Neural cell (in vitro differentiated cells): Measurements from ENCODE around the gene OXCT1. TPM values are rescaled to one million over a fixed set of nuclear protein-coding genes. Genes with fewer than 3 reads are reported as not detected.

Source experiments
- H2AFZ ChIP-seq: fragments of 200-600, 300-800 bp; sonication (generic), shearing (Covaris generic); 2 replicates; pipeline ENCODE4 v1.6.0; 2014; ENCODE audit warnings: low read depth, mild to moderate bottlenecking, antibody characterized with exemption, low read length, moderate library complexity
- H3F3A ChIP-seq: fragments of 200-600 bp; shearing (Covaris generic); 2 replicates; pipeline ENCODE4 v1.6.1; 2016; ENCODE audit warnings: mild to moderate bottlenecking, moderate library complexity, mixed read lengths, antibody characterized with exemption, low read length; ENCODE audit not compliant: insufficient read depth, poor library complexity, severe bottlenecking
- H3K27ac ChIP-seq: fragments of 200-600, 300-800 bp; sonication (generic), shearing (Covaris generic); 2 replicates; pipeline ENCODE4 v1.5.1; 2014; ENCODE audit warnings: mild to moderate bottlenecking, low read length, moderate library complexity
- H3K27me3 ChIP-seq: fragments of 300-800, 200-600 bp; sonication (generic), shearing (Covaris generic); 2 replicates; pipeline ENCODE4 v1.6.0; 2014; ENCODE audit warnings: mild to moderate bottlenecking, low read depth, low read length, moderate library complexity; ENCODE audit not compliant: insufficient read depth
- H3K36me3 ChIP-seq: fragments of 300-800, 200-600 bp; sonication (generic), shearing (Covaris generic); 2 replicates; pipeline ENCODE4 v1.5.1; 2014; ENCODE audit warnings: mild to moderate bottlenecking, antibody characterized with exemption, low read length, moderate library complexity; ENCODE audit not compliant: insufficient read depth
- H3K4me2 ChIP-seq: fragments of 300-800, 200-600 bp; sonication (generic), shearing (Covaris generic); 2 replicates; pipeline ENCODE4 v1.6.0; 2014; ENCODE audit warnings: mild to moderate bottlenecking, low read length
- H3K4me3 ChIP-seq: fragments of 300-800, 200-600 bp; sonication (generic), shearing (Covaris generic); 2 replicates; pipeline ENCODE4 v1.5.1; 2014; ENCODE audit warnings: mild to moderate bottlenecking, low read length, moderate library complexity
- H3K79me2 ChIP-seq: fragments of 200-600 bp; shearing (Covaris generic); replicated peaks from 2 replicates; pipeline ENCODE4 v1.6.0; 2014; ENCODE audit warnings: mild to moderate bottlenecking, low read length, moderate library complexity; ENCODE audit not compliant: insufficient read depth
- H3K9ac ChIP-seq: fragments of 300-800, 200-600 bp; sonication (generic), shearing (Covaris generic); 2 replicates; pipeline ENCODE4 v1.6.1; 2016; ENCODE audit warnings: mild to moderate bottlenecking, low read length, mixed read lengths
- H3K9me2 ChIP-seq: fragments of 200-600 bp; shearing (Covaris generic); 2 replicates; pipeline ENCODE4 v1.6.1; 2016; ENCODE audit warnings: mild to moderate bottlenecking, low read length, mixed read lengths; ENCODE audit not compliant: insufficient read depth
- H3K9me3 ChIP-seq: fragments of 200-600, 300-800 bp; sonication (generic), shearing (Covaris generic); 2 replicates; pipeline ENCODE4 v1.6.1; 2016; ENCODE audit warnings: mild to moderate bottlenecking, mixed run types, low read length, moderate library complexity, mixed read lengths
- H4K20me1 ChIP-seq: fragments of 200-600 bp; shearing (Covaris generic); 2 replicates; pipeline ENCODE4 v1.6.1; 2016; ENCODE audit warnings: mild to moderate bottlenecking, mixed run types; ENCODE audit not compliant: insufficient read depth
- EP300 ChIP-seq: fragments of 450-650 bp; conservative IDR thresholded peaks from 2 replicates; pipeline ENCODE4 v1.6.1; 2014; ENCODE audit warnings: antibody characterized with exemption, mild to moderate bottlenecking, moderate library complexity; ENCODE audit not compliant: poor library complexity, severe bottlenecking
- EZH2 ChIP-seq: fragments of 200-600, 300-800 bp; shearing (Covaris generic), sonication (generic); IDR thresholded peaks from 2 replicates; pipeline ENCODE4 v1.6.1; 2014; ENCODE audit warnings: antibody characterized with exemption, low read length, borderline replicate concordance, mild to moderate bottlenecking; ENCODE audit not compliant: insufficient read depth, poor library complexity, severe bottlenecking
- MXI1 ChIP-seq: fragments of 450-650 bp; conservative IDR thresholded peaks from 2 replicates; pipeline ENCODE4 v1.6.1; 2014; ENCODE audit warnings: antibody characterized with exemption, mild to moderate bottlenecking; ENCODE audit not compliant: poor library complexity, severe bottlenecking
- POLR2AphosphoS5 ChIP-seq: IDR thresholded peaks from 2 replicates; pipeline ENCODE4 v1.6.1; 2012
- RAD21 ChIP-seq: fragments of 450-650 bp; conservative IDR thresholded peaks from 2 replicates; pipeline ENCODE4 v1.6.1; 2014; ENCODE audit warnings: antibody characterized with exemption, mild to moderate bottlenecking, moderate library complexity
- SMC3 ChIP-seq: fragments of 450-650 bp; conservative IDR thresholded peaks from 2 replicates; pipeline ENCODE4 v1.6.1; 2014; ENCODE audit warnings: antibody characterized with exemption, mild to moderate bottlenecking, moderate library complexity; ENCODE audit not compliant: poor library complexity
- TAF1 ChIP-seq: IDR thresholded peaks from 2 replicates; pipeline ENCODE4 v1.6.1; 2012; ENCODE audit warnings: low read depth
- polyA plus RNA-seq: library from polyadenylated mRNA; depleted of rRNA; stranded (reverse); fragments of >200 nt; gene quantifications from 2 replicates; pipeline ENCODE4 v1.2.3, GENCODE V29; 2014
- TF ChIP-seq, protein P1 (sequence below): IDR thresholded peaks from 2 replicates; pipeline ENCODE4 v1.6.1; 2012; ENCODE audit warnings: borderline replicate concordance
- TF ChIP-seq, protein P2 (sequence below): fragments of 450-650 bp; IDR thresholded peaks from 2 replicates; pipeline ENCODE4 v1.5.1; 2014; ENCODE audit warnings: antibody characterized with exemption, mild to moderate bottlenecking, moderate library complexity; ENCODE audit not compliant: poor library complexity, severe bottlenecking

OXCT1 gene
- polyA plus RNA-seq, 1 donor from 2014 or later = 90.5 TPM

DNA sequence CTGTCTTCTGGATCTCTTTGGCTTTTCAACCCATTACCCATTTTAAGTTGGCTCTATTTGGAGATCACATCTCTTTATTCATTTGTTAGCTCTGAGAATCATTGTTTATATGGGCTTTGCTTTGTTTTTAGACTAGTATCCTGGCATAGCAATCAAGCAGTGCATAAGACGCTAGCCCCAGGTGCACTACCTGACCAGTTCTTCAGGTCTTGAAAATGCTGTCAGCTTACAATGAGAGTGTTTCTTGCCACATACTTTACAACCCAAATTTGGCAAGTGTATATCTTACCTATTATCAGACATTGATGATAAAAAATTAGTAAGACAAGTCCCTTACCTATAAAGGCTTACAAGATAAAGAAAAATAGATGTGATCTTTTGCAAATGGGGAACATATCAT is 12.2 kb downstream of the OXCT1 start:
- Histone ChIP-seq H3K9me3 (no peaks in the 10 kb centered on the region), H3K27me3 (no peaks in the 10 kb centered on the region), H3K4me2 (no peak overlapping the region), H2AFZ (no peak overlapping the region), H3K9me2 (no peaks in the 10 kb centered on the region), H3K79me2 (no peaks in the 10 kb centered on the region), H4K20me1 (no peaks in the 10 kb centered on the region), H3K4me3 (no peak overlapping the region), H3K9ac (no peak overlapping the region), H3F3A (no peaks in the 10 kb centered on the region), H3K27ac (no peak overlapping the region), H3K36me3 (peaks cover 4% of the 10 kb centered on the region)
- no peak for TF ChIP-seq EP300
- no peak for TF ChIP-seq RAD21
- TF ChIP-seq EZH2 = no peak
- TF ChIP-seq, protein P1, sequence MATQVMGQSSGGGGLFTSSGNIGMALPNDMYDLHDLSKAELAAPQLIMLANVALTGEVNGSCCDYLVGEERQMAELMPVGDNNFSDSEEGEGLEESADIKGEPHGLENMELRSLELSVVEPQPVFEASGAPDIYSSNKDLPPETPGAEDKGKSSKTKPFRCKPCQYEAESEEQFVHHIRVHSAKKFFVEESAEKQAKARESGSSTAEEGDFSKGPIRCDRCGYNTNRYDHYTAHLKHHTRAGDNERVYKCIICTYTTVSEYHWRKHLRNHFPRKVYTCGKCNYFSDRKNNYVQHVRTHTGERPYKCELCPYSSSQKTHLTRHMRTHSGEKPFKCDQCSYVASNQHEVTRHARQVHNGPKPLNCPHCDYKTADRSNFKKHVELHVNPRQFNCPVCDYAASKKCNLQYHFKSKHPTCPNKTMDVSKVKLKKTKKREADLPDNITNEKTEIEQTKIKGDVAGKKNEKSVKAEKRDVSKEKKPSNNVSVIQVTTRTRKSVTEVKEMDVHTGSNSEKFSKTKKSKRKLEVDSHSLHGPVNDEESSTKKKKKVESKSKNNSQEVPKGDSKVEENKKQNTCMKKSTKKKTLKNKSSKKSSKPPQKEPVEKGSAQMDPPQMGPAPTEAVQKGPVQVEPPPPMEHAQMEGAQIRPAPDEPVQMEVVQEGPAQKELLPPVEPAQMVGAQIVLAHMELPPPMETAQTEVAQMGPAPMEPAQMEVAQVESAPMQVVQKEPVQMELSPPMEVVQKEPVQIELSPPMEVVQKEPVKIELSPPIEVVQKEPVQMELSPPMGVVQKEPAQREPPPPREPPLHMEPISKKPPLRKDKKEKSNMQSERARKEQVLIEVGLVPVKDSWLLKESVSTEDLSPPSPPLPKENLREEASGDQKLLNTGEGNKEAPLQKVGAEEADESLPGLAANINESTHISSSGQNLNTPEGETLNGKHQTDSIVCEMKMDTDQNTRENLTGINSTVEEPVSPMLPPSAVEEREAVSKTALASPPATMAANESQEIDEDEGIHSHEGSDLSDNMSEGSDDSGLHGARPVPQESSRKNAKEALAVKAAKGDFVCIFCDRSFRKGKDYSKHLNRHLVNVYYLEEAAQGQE = no peak
- TF ChIP-seq, protein P2, sequence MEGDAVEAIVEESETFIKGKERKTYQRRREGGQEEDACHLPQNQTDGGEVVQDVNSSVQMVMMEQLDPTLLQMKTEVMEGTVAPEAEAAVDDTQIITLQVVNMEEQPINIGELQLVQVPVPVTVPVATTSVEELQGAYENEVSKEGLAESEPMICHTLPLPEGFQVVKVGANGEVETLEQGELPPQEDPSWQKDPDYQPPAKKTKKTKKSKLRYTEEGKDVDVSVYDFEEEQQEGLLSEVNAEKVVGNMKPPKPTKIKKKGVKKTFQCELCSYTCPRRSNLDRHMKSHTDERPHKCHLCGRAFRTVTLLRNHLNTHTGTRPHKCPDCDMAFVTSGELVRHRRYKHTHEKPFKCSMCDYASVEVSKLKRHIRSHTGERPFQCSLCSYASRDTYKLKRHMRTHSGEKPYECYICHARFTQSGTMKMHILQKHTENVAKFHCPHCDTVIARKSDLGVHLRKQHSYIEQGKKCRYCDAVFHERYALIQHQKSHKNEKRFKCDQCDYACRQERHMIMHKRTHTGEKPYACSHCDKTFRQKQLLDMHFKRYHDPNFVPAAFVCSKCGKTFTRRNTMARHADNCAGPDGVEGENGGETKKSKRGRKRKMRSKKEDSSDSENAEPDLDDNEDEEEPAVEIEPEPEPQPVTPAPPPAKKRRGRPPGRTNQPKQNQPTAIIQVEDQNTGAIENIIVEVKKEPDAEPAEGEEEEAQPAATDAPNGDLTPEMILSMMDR = no peak
- TF ChIP-seq MXI1 = no peak
- no peak for TF ChIP-seq POLR2AphosphoS5
- no peak for TF ChIP-seq SMC3
- no peak for TF ChIP-seq TAF1

DNA sequence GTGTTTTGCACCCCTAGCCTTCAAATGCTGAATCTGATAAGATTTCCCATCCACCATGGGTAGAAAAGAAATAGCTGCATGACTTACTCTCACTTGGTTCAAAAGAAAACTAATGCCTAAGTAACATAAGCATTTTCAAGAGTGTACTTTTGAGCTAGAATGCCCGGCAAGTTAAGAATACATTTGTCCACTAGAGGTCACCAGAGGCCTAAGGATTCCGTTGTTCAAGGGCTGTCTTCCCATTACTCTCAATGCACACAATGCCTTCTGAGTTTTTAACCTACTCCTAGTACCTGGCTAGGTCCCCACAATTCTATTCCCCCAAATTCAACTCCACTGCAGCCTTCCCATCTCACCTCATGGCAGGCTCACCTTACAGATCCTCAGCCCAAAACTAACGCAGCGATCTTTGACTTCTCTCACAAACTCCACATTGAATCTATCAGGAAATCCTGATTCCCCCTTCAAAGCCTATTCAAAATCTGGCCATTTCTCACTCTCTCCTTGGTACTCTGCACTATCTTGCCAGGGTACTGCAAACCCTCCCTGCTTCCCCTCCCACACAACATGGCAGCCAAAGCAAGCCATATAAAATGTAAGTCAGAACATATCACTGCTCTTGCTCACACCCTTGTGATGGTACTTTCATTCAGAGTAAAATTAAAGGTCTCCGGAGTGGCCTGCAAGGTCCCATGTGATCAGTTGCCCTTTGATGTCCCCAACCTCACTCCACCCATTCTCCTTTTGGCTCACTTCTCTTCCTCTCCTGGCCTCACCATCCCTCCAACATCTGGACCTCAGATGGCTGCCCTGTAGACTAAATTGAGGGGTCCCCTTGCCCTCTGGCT is 13.4 kb downstream of the OXCT1 start:
- no peaks in the 10 kb centered on the region for H4K20me1 ChIP-seq
- H3K9me3 ChIP-seq = no peaks in the 10 kb centered on the region
- H3K4me3 ChIP-seq = no peak overlapping the region
- no peaks in the 10 kb centered on the region for H3K27me3 ChIP-seq
- H3K27ac ChIP-seq = no peak overlapping the region
- no peaks in the 10 kb centered on the region for H3K79me2 ChIP-seq
- H3K9me2 ChIP-seq = no peaks in the 10 kb centered on the region
- no peak overlapping the region for H3K4me2 ChIP-seq
- no peak overlapping the region for H3K9ac ChIP-seq
- no peak overlapping the region for H2AFZ ChIP-seq
- peaks cover 4% of the 10 kb centered on the region for H3K36me3 ChIP-seq
- TF ChIP-seq MXI1 (no peak), EP300 (no peak), SMC3 (peak; percentile 93), EZH2 (no peak), RAD21 (peak; percentile 92), POLR2AphosphoS5 (no peak), TAF1 (no peak)
- TF ChIP-seq, protein P2 = peak; percentile 89
- TF ChIP-seq, protein P1 = no peak
- no peaks in the 10 kb centered on the region for H3F3A ChIP-seq
